ENCODE measurements around the gene NUDT8. TPM values are rescaled to one million over a fixed set of nuclear protein-coding genes. Genes with fewer than 3 reads are reported as not detected.
"Not testable (repeated sequence)": the region's sequence is repeated elsewhere in the genome, so short reads cannot be mapped to it uniquely, and the experiment has no call there.

NUDT8 gene
- total RNA-seq, 4 donors from 2014 or later: 3.5 to 7.6 TPM; not detected in 2

DNA sequence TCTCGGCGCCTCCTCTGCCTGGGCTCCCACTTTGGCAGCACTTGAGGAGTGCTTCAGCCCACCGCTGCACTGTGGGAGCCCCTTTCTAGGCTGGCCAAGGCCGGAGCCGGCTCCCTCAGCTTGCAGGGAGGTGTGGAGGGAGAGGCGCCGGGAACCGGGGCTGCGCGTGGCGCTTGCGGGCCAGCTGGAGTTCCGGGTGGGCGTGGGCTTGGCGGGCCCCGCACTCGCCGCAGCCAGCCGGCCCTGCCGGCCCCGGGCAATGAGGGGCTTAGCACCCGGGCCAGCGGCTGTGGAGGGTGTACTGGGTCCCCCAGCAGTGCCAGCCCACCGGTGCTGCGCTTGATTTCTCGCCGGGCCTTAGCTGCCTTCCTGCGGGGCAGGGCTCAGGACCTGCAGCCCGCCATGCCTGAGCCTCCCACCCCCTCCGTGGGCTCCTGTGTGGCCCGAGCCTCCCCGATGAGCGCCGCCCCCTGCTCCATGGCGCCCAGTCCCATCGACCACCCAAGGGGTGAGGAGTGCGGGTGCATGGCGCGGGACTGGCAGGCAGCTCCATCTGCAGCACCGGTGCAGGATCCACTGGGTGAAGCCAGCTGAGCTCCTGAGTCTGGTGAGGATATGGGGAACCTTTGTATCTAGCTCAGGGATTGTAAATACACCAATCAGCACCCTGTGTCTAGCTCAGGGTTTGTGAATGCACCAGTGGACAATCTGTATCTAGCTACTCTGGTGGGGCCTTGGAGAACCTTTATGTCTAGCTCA lies 10.7 kb downstream of the NUDT8 start:
- DNase-seq; intact Hi-C loops (cut with DNase I; ENCODE audit: low total_unique reads): not testable (repeated sequence)

DNA sequence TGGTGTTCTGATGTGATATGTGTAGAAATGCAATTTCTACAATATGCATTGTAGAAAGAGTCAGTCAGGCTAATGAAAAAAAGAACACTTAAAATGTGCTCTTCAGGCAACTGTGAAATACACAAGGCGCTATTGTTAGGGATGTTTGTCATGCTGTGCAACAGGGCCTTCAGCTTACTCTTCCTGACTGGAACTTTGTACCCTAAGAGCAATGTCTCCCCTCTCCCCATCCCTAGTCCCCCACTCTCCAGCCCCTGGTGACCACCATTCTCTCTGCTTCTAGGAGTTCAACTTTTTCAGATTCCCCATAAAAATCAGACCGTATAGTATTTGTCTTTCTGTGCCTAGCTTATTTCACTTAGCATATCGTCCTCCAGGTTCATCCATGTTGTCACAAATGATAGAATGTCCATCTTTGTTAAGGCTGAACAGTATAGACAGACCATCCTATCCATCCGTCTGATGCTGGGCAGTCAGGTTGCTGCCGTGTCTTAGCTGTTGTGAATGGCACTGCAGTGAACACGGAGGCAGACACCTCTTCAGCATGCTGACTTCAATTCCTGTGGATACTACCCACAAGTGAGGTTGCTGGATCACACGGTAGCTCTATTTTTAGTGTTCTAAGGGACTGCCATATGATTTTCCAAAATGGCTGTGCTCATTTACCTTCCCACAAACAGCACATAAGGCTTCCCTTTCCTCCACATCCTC lies 12.3 kb downstream of the NUDT8 start:
- H3K36me3 ChIP-seq: no peaks in the 10 kb centered on the region
- H3K27ac ChIP-seq: no peak overlapping the region
- H3K9me3 ChIP-seq: no peaks in the 10 kb centered on the region
- H3K27me3 ChIP-seq: no peaks in the 10 kb centered on the region
- intact Hi-C loops (cut with DNase I; ENCODE audit: low total_unique reads): no loop called here
- H3K4me1 ChIP-seq: no peaks in the 10 kb centered on the region
- H3K4me3 ChIP-seq: no peak overlapping the region
- no peak for TF ChIP-seq POLR2A (IDR thresholded peaks at IDR 0.05)
- TF ChIP-seq, protein P1, sequence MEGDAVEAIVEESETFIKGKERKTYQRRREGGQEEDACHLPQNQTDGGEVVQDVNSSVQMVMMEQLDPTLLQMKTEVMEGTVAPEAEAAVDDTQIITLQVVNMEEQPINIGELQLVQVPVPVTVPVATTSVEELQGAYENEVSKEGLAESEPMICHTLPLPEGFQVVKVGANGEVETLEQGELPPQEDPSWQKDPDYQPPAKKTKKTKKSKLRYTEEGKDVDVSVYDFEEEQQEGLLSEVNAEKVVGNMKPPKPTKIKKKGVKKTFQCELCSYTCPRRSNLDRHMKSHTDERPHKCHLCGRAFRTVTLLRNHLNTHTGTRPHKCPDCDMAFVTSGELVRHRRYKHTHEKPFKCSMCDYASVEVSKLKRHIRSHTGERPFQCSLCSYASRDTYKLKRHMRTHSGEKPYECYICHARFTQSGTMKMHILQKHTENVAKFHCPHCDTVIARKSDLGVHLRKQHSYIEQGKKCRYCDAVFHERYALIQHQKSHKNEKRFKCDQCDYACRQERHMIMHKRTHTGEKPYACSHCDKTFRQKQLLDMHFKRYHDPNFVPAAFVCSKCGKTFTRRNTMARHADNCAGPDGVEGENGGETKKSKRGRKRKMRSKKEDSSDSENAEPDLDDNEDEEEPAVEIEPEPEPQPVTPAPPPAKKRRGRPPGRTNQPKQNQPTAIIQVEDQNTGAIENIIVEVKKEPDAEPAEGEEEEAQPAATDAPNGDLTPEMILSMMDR (IDR thresholded peaks at IDR 0.05): no peak
- DNase-seq: no peak

More for the DNA sequence above, 10.7 kb downstream of the NUDT8 start:
- H3K27ac ChIP-seq, H3K4me1 ChIP-seq, H3K4me3 ChIP-seq, H3K27me3 ChIP-seq, H3K9me3 ChIP-seq, H3K36me3 ChIP-seq: not testable (repeated sequence)

DNA sequence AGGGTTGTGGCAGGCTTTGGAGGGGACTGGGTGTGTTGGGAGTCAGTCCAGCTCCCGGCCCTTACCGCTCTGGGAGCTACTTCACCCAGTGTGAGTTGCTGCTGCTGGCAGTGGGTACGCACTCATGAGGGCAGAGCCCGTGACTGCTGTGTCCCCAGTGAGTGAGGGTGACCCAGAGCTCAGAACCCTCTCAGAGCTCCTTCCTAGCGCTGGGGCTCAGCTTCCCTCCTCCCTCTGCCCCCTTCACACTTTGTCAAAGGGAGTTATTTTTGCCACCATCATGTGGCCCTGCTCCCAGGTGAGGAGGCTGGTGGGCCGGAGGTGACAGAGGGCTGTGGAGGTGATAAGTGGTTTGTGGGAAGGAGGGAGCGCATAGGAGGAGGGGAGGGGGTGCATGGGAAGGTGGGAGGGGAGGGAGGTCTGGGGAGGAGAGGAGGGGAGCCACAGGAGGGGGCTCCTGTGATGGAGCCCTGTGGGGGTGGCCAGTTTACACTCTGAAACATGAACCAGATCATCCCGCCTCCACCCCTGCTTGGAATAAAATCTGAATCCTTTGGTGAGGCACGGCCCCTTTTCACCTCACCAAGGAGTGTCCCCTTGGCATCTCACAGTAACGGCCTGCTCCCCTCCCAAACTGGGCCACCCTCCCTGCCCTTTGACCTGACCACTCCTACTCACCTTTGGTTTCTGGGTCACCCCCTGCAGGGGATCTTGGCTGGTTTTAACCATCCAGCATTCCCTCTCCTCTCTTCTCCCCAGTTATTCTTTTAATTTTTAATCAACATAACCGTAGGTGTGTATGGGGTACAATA lies 13.1 kb downstream of the NUDT8 start:
- intact Hi-C loops (cut with DNase I; ENCODE audit: low total_unique reads): no loop called here

DNA sequence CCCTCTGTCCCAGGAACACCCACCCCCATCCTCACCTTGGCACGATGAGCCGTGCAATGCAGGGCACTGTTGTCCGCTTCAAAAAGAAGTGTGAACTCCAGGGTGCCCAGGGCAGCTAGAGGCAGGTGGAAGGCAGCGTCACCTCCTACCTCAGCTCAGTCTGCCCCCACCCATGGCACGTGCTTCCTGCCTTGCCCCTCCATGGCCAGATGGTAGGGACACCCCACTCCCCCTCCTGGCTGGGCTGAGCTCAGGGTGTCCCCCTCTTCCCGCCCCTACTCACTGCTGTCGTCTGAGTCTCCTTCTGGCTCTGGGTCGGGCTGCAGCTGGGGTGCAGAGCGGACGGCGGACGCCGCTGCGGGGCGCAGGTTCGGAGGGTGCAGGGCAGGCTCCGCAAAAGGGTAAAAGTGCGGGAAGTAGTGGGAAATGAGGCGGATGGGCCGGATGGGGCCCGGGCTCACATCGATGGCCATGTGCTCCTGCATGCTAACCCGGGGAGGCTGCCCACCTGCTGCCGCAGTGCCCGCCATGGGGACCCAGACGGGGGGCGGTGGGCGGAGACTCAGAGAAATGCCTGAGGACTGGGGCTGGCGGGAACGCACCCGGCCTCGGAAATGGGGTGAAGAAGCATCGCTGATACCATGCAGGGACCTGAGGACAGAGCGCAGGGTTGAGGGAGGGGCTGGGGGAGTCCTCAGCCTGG lies 13.9 kb downstream of the NUDT8 start:
- Histone ChIP-seq H3K4me3 (no peak overlapping the region), H3K9me3 (no peaks in the 10 kb centered on the region), H3K27ac (no peak overlapping the region), H3K27me3 (no peaks in the 10 kb centered on the region), H3K36me3 (no peaks in the 10 kb centered on the region), H3K4me1 (no peaks in the 10 kb centered on the region)
- intact Hi-C loops (cut with DNase I; ENCODE audit: low total_unique reads): no loop called here
- no peak for TF ChIP-seq POLR2A (IDR thresholded peaks at IDR 0.05)
- TF ChIP-seq, protein P1 (IDR thresholded peaks at IDR 0.05): no peak
- no peak for DNase-seq

More for the DNA sequence above, 13.1 kb downstream of the NUDT8 start:
- TF ChIP-seq POLR2A (IDR thresholded peaks at IDR 0.05): no peak
- TF ChIP-seq, protein P1 (IDR thresholded peaks at IDR 0.05): no peak
- H3K9me3 ChIP-seq: no peaks in the 10 kb centered on the region
- no peak overlapping the region for H3K27ac ChIP-seq
- H3K27me3 ChIP-seq: no peaks in the 10 kb centered on the region
- no peaks in the 10 kb centered on the region for H3K4me1 ChIP-seq
- no peak overlapping the region for H3K4me3 ChIP-seq
- DNase-seq: no peak
- H3K36me3 ChIP-seq: no peaks in the 10 kb centered on the region
